CD4-positive, alpha-beta T cell treated with Interleukin-12 subunit alpha and Interleukin-12 subunit beta, for 1 hour (primary cell): ENCODE results near the gene HSD3B1.
"Not testable (repeated sequence)": the region's sequence is repeated elsewhere in the genome, so short reads cannot be mapped to it uniquely, and the experiment has no call there.

ENCODE experiments used
- DNase-seq: peaks from one replicate; pipeline ENCODE4 v3.0.0-alpha.2; 2020

The HSD3B1 gene

DNA sequence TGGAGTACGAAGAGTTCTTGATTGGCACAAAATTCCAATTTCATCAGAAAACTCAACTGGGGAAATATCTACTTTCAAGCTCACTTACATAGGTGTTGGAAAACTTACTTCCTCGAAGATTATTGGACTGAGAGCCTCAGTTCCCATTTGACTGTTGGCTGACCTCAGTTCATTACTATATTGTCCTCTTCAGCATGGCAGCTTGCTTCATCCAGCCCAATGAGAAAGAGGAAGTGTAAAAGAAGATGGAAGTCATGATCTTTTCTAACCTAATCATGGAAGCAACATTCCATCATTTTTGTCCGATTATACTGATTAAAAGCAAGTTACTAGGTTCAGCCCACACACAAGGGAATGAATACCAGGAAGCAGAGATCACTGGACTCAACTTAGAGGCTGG lies 49.4 kb downstream of the HSD3B1 start:
- DNase-seq, result no peak

DNA sequence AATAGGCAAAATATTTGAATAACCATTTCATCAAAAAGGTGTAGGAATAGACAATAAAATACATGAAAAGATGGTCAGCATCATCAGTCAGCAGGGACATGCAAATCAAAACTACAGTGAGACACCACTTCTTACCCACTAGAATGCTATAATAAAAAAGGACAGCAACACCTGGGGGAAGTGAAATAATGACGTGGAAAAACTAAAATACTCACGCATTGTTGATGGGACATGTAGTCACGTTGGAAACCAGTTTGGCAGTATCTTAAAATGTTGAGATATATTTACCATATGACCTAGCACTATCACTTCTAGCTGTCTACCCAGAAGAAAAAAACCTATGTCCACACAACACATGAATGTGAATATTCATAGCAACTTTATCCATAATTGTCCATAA lies 53.4 kb downstream of the HSD3B1 start:
- DNase-seq, result not testable (repeated sequence)

DNA sequence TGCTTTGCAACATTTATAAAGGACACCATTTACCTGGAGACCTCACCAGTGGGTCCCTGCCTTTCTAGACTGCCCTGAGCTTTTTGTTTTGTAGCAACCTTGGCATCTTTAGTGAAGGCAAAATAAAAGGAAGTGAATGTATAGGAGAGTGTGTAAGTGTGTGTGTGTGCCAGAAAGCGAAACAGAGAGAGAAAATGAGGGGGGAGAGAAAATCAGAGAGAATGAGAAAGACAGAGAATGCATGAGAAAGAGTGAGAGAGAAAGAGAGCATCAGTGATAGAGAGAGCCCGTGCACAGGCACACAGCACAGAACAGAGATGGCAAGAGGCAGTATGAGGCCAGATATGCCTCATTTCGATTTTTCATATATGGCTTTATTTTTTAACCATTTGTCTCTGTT lies 57.5 kb downstream of the HSD3B1 start:
- no peak for DNase-seq
